NCI-H345 treated with DMSO at 0.1 percent for 48 hours (cell line): ENCODE results near the gene CHST8.

Source experiments
- DNase-seq: peaks from one replicate; lab custom pipeline; 2025; ENCODE audit not compliant: unreplicated experiment; lab: John Stamatoyannopoulos, UW

The CHST8 gene

GRCh38 chr19:33713194-33713593, 91.4 kb downstream of the CHST8 start:
- no peak for DNase-seq

- DNase-seq, result no peak
Measured at GRCh38 chr19:33714149-33714548, 92.4 kb downstream of the CHST8 start.

GRCh38 chr19:33715462-33715861, 93.7 kb downstream of the CHST8 start:
- no peak for DNase-seq

- DNase-seq, result no peak
Measured at GRCh38 chr19:33717878-33718277, 96.1 kb downstream of the CHST8 start.

- no peak for DNase-seq
Measured at GRCh38 chr19:33718651-33719254, 97.0 kb downstream of the CHST8 start.

GRCh38 chr19:33719366-33720154, 97.8 kb downstream of the CHST8 start:
- DNase-seq, result no peak

- no peak for DNase-seq
Measured at GRCh38 chr19:33720155-33720493, 98.4 kb downstream of the CHST8 start.

GRCh38 chr19:33720691-33721682, 99.2 kb downstream of the CHST8 start:
- no peak for DNase-seq

- DNase-seq, result no peak
Measured at GRCh38 chr19:33721735-33722297, 100.1 kb downstream of the CHST8 start.

GRCh38 chr19:33722456-33723239, 100.9 kb downstream of the CHST8 start:
- no peak for DNase-seq

- DNase-seq, result no peak
Measured at GRCh38 chr19:33723512-33723911, 101.8 kb downstream of the CHST8 start.

- DNase-seq, result no peak
Measured at GRCh38 chr19:33724021-33724720, 102.4 kb downstream of the CHST8 start.

GRCh38 chr19:33724721-33725060, 102.9 kb downstream of the CHST8 start:
- DNase-seq, result no peak

- no peak for DNase-seq
Measured at GRCh38 chr19:33725567-33725966, 103.8 kb downstream of the CHST8 start.

- DNase-seq, result no peak
Measured at GRCh38 chr19:33726756-33727155, 105.0 kb downstream of the CHST8 start.

- DNase-seq, result no peak
Measured at GRCh38 chr19:33727331-33727998, 105.7 kb downstream of the CHST8 start.

- DNase-seq, result no peak
Measured at GRCh38 chr19:33728141-33728540, 106.4 kb downstream of the CHST8 start.

GRCh38 chr19:33730858-33731607, 109.3 kb downstream of the CHST8 start:
- no peak for DNase-seq

- DNase-seq, result no peak
Measured at GRCh38 chr19:33731881-33732280, 110.1 kb downstream of the CHST8 start.
